Tibial nerve (tissue), 3 donors: ENCODE measurements around the gene SMYD1.

Experiments
- POLR2A ChIP-seq, 2 donors: fragments of 450-650 bp; IDR thresholded peaks; one replicate each; pipeline ENCODE4 v1.6.1; 2017; ENCODE audit warnings: antibody characterized with exemption in 2 of 2, mild to moderate bottlenecking in 2 of 2, moderate library complexity in 2 of 2
- TF ChIP-seq, protein P1 (sequence below), 5 experiments: fragments of 200-600 bp in 3 of 5; fragments of 450-650 bp in 2 of 5; sonication (generic) in 3 of 5; IDR thresholded peaks; one replicate each; pipeline ENCODE4 v1.5.1; 2016 to 2019; ENCODE audit warnings: antibody characterized with exemption in 5 of 5, mild to moderate bottlenecking in 3 of 5, moderate library complexity in 2 of 5

DNA sequence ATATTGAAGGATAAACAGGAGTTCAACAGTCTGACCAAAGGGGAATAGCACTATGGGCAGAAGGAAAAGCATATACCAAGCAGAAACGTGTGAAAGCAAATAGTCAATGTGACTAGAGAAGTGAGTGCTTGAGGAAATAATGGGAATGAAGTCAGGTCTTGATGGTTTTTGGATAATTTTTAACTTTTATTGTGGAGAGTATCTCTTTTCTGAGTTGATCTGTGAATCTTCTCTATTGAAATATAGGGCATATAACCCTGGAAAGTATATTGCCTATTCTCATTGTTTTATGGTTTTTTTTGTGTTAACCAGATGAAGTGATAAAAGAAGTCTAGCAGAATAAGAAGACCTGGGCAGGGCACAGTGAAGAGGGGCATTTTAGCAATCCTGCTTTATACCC lies 76.6 kb downstream of the SMYD1 start:
- TF ChIP-seq, protein P1, sequence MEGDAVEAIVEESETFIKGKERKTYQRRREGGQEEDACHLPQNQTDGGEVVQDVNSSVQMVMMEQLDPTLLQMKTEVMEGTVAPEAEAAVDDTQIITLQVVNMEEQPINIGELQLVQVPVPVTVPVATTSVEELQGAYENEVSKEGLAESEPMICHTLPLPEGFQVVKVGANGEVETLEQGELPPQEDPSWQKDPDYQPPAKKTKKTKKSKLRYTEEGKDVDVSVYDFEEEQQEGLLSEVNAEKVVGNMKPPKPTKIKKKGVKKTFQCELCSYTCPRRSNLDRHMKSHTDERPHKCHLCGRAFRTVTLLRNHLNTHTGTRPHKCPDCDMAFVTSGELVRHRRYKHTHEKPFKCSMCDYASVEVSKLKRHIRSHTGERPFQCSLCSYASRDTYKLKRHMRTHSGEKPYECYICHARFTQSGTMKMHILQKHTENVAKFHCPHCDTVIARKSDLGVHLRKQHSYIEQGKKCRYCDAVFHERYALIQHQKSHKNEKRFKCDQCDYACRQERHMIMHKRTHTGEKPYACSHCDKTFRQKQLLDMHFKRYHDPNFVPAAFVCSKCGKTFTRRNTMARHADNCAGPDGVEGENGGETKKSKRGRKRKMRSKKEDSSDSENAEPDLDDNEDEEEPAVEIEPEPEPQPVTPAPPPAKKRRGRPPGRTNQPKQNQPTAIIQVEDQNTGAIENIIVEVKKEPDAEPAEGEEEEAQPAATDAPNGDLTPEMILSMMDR (IDR thresholded peaks at IDR 0.05), result no peak
- TF ChIP-seq POLR2A (IDR thresholded peaks at IDR 0.05), result no peak
